Keratinocyte (primary cell): ENCODE results near the gene PAX8. TPM values are rescaled to one million over a fixed set of nuclear protein-coding genes. Genes with fewer than 3 reads are reported as not detected.

Experiments
- DNase-seq: peaks from one replicate; pipeline ENCODE4 v3.0.0-alpha.2; 2011; ENCODE audit warnings: low read depth, missing footprints, low spot score
- FAIRE-seq: peaks from 2 replicates; lab custom pipeline; 2011; peaks lifted over from hg19 to GRCh38; lab: Jason Lieb, UNC
- H2AFZ ChIP-seq: 2 replicates; pipeline ENCODE4 v1.6.0; 2012; ENCODE audit warnings: low read length, control low read depth, inconsistent platforms; ENCODE audit not compliant: control insufficient read depth
- H3K27ac ChIP-seq: 2 replicates; pipeline ENCODE4 v1.5.1; 2011; ENCODE audit warnings: low read length; ENCODE audit not compliant: control insufficient read depth, insufficient read depth
- H3K27me3 ChIP-seq: 3 replicates; pipeline ENCODE4 v1.6.0; 2011; ENCODE audit warnings: low read length; ENCODE audit not compliant: control insufficient read depth, insufficient read depth; ENCODE audit errors: extremely low read depth
- H3K36me3 ChIP-seq, 2 experiments: 2 replicates in 1 of 2; 3 replicates in 1 of 2; pipeline ENCODE4 v1.5.1; 2011; ENCODE audit warnings: low read length in 2 of 2, mild to moderate bottlenecking in 1 of 2; ENCODE audit not compliant: control insufficient read depth in 2 of 2, insufficient read depth in 2 of 2; ENCODE audit errors: extremely low read depth in 1 of 2
- H3K4me1 ChIP-seq: 3 replicates; pipeline ENCODE4 v1.5.1; 2011; ENCODE audit warnings: low read length; ENCODE audit not compliant: control insufficient read depth, insufficient read depth; ENCODE audit errors: extremely low read depth
- H3K4me2 ChIP-seq: 3 replicates; pipeline ENCODE4 v1.6.0; 2011; ENCODE audit warnings: low read depth, low read length; ENCODE audit not compliant: control insufficient read depth, insufficient read depth; ENCODE audit errors: extremely low read depth
- H3K4me3 ChIP-seq, 3 experiments: fragments of 200-600 bp in 1 of 3; sonication (generic) in 1 of 3; 2 replicates in 2 of 3; 3 replicates in 1 of 3; pipeline ENCODE4 v1.5.1; 2011 to 2016; ENCODE audit warnings: low read length in 3 of 3, mild to moderate bottlenecking in 3 of 3, control low read depth in 2 of 3, inconsistent platforms in 1 of 3, low read depth in 1 of 3, mixed read lengths in 1 of 3, mixed run types in 1 of 3, moderate library complexity in 1 of 3; ENCODE audit not compliant: control insufficient read depth in 2 of 3, insufficient read depth in 2 of 3; ENCODE audit errors: extremely low read depth in 1 of 3
- H3K79me2 ChIP-seq: 2 replicates; pipeline ENCODE4 v1.6.0; 2012; ENCODE audit warnings: low read length; ENCODE audit not compliant: control insufficient read depth, insufficient read depth
- H3K9ac ChIP-seq: 3 replicates; pipeline ENCODE4 v1.6.0; 2011; ENCODE audit warnings: low read length; ENCODE audit not compliant: control insufficient read depth, insufficient read depth; ENCODE audit errors: extremely low read depth
- H3K9me1 ChIP-seq: 3 replicates; pipeline ENCODE4 v1.6.0; 2011; ENCODE audit warnings: low read length; ENCODE audit not compliant: control insufficient read depth, insufficient read depth; ENCODE audit errors: extremely low read depth
- H3K9me3 ChIP-seq: 2 replicates; pipeline ENCODE4 v1.5.1; 2012; ENCODE audit warnings: low read depth, low read length; ENCODE audit not compliant: control insufficient read depth
- H4K20me1 ChIP-seq: 3 replicates; pipeline ENCODE4 v1.6.0; 2011; ENCODE audit warnings: low read length; ENCODE audit not compliant: control insufficient read depth, insufficient read depth; ENCODE audit errors: extremely low read depth
- CTCF ChIP-seq, 3 experiments: IDR thresholded peaks in 1 of 3; conservative IDR thresholded peaks in 1 of 3; optimal IDR thresholded peaks in 1 of 3; 2 replicates in 2 of 3; 3 replicates in 1 of 3; pipeline versions ENCODE3 to v1.5.1; 2011; ENCODE audit warnings: low read length in 3 of 3, mild to moderate bottlenecking in 3 of 3, moderate library complexity in 2 of 3, control low read depth in 1 of 3, inconsistent platforms in 1 of 3; ENCODE audit not compliant: insufficient read depth in 2 of 3; ENCODE audit errors: extremely low read depth in 1 of 3
- EZH2 ChIP-seq: IDR thresholded peaks from one replicate; pipeline ENCODE4 v1.6.1; 2012; ENCODE audit warnings: inconsistent platforms, mild to moderate bottlenecking, low read length, moderate library complexity
- dilution Hi-C: fragments of 300-500 bp; cut with MboI; formaldehyde crosslinking; loops from one replicate; pipeline ENCODE4 v1.7.0; 2020; ENCODE audit warnings: low sequenced_read_pairs; ENCODE audit not compliant: extremely low pct_ligation_motif_present
- polyA plus RNA-seq, 5 experiments: library from polyadenylated mRNA; depleted of rRNA in 3 of 5; stranded (reverse) in 3 of 5; stranded (forward) in 1 of 5; unstranded in 1 of 5; fragments of >200 nt; gene quantifications; 1 replicate in 1 of 5; 2 replicates in 3 of 5; 3 replicates in 1 of 5; pipeline versions ENCODE4 v1.2.1 to v1.2.3, GENCODE V29; 2011 to 2012; ENCODE audit warnings: missing spikeins in 2 of 5, low read depth in 1 of 5, low replicate concordance in 1 of 5

The PAX8 gene
- polyA plus RNA-seq, 1 donor (not counting 4 experiments of a cell fraction or from before 2014, with no cell fraction given) = 3.4 TPM

- Histone ChIP-seq H3K4me2 (no peak overlapping the region), H3K4me1 (peaks cover 10% of the 10 kb centered on the region)
Measured at GRCh38 chr2:113223813-113224212, 54.9 kb downstream of the PAX8 start.

DNA sequence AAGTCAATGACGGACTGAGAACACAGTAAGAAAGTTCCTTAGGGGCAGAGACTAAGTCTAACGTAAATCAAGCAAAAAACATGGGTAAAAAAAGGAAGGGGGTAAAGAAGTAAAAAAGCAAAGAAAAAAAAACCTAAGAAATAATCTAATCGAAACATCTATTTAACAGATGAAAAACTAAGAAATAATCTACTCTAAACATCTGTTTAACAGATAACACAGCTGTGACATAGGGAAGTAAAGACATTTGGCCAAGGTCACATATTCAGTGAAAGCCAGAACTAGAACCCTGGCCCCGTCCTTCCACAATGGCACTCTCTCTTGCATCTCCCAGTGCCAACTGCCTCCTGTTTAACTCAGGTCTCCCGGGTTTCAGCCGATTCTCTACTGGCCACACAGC, 56.9 kb downstream of the PAX8 start:
- Histone ChIP-seq H3K27ac (no peak overlapping the region), H3K27me3 (no peaks in the 10 kb centered on the region), H3K9ac (no peak overlapping the region), H3K9me1 (no peaks in the 10 kb centered on the region), H3K4me3 (no peak overlapping the region), H4K20me1 (no peaks in the 10 kb centered on the region), H3K4me1 (peaks cover 18% of the 10 kb centered on the region), H3K79me2 (no peaks in the 10 kb centered on the region), H3K9me3 (no peaks in the 10 kb centered on the region), H3K4me2 (no peak overlapping the region), H2AFZ (no peak overlapping the region), H3K36me3 (no peaks in the 10 kb centered on the region)
- dilution Hi-C loops = no loop called here
- FAIRE-seq (no peak), DNase-seq (no peak)
- TF ChIP-seq CTCF (optimal IDR thresholded peaks at IDR 0.05 in 1 of 3, IDR thresholded peaks at IDR 0.05 in 1 of 3, conservative IDR thresholded peaks at IDR 0.05 in 1 of 3; ENCODE audit: extremely low read depth in 1 of 3, insufficient read depth in 2 of 3, low read length in 3 of 3) = no peak
- no peak for TF ChIP-seq EZH2

More at GRCh38 chr2:113223813-113224212, 54.9 kb downstream of the PAX8 start:
- no peak overlapping the region for H2AFZ ChIP-seq
- no peaks in the 10 kb centered on the region for H4K20me1 ChIP-seq
- no peaks in the 10 kb centered on the region for H3K79me2 ChIP-seq
- H3K9me1 ChIP-seq = no peaks in the 10 kb centered on the region
- TF ChIP-seq CTCF (optimal IDR thresholded peaks at IDR 0.05 in 1 of 3, IDR thresholded peaks at IDR 0.05 in 1 of 3, conservative IDR thresholded peaks at IDR 0.05 in 1 of 3; ENCODE audit: extremely low read depth in 1 of 3, insufficient read depth in 2 of 3, low read length in 3 of 3) (no peak), EZH2 (no peak)
- no peak overlapping the region for H3K27ac ChIP-seq
- no peak overlapping the region for H3K9ac ChIP-seq
- no peaks in the 10 kb centered on the region for H3K27me3 ChIP-seq
- dilution Hi-C loops = no loop called here
- no peaks in the 10 kb centered on the region for H3K36me3 ChIP-seq
- H3K4me3 ChIP-seq = no peak overlapping the region
- H3K9me3 ChIP-seq = no peaks in the 10 kb centered on the region
- no peak for FAIRE-seq
- DNase-seq = no peak
